Measurements from ENCODE around the gene KIAA1549. TPM values are rescaled to one million over a fixed set of nuclear protein-coding genes. Genes with fewer than 3 reads are reported as not detected.

Gene KIAA1549
- total and polyA plus RNA-seq, 2 of the 8 experiments (the other 6 are each of a cell fraction or from before 2014, with no cell fraction given): 6.5 to 17.3 TPM

- no peak overlapping the region for H3K4me3 ChIP-seq (ENCODE audit: extremely low read depth in 1 of 4, insufficient read depth in 2 of 4, low read depth in 3 of 4, low read length in 4 of 4)
- TF ChIP-seq BCL11A (IDR thresholded peaks at IDR 0.05; ENCODE audit: low read depth in 2 of 2, low read length in 2 of 2): no peak
- no peak for TF ChIP-seq SIN3A (conservative IDR thresholded peaks at IDR 0.05 in 1 of 2, IDR thresholded peaks at IDR 0.05 in 1 of 2; ENCODE audit: low read depth in 1 of 2, low read length in 2 of 2)
- TF ChIP-seq SIRT6 (IDR thresholded peaks at IDR 0.05; ENCODE audit: low read length): no peak
- no peak for TF ChIP-seq MAFK (IDR thresholded peaks at IDR 0.05; ENCODE audit: low read depth, low read length)
- no peak for TF ChIP-seq SP2 (IDR thresholded peaks at IDR 0.05; ENCODE audit: low read length)
- no peak overlapping the region for H3K4me2 ChIP-seq (ENCODE audit: insufficient read depth in 1 of 2, low read depth in 2 of 2, low read length in 2 of 2)
- peaks cover 0 to 3% of the 10 kb centered on the region in 2 experiments; a peak in 2 of 4 replicates for H3K9me3 ChIP-seq (ENCODE audit: insufficient read depth in 2 of 2, low read depth in 1 of 2, low read length in 1 of 2)
- no peak overlapping the region for H2BK20ac ChIP-seq (ENCODE audit: low read length)
- no peak overlapping the region for H4K91ac ChIP-seq (replicated peaks; ENCODE audit: insufficient read length, low read length)
- no peaks in the 10 kb centered on the region for H3K79me1 ChIP-seq (ENCODE audit: low read depth, low read length)
- no peak overlapping the region for H2BK15ac ChIP-seq (ENCODE audit: low read length)
- 93% methylated on average over 5 of the region's 5 CpGs; no CpG with 5 or more reads in 1 of the 2 experiments for WGBS, 2 experiments (ENCODE audit: extremely low coverage in 1 of 2, insufficient coverage in 1 of 2, insufficient read length in 1 of 2, insufficient replicate concordance in 2 of 2, low coverage in 1 of 2, low lambda C conversion rate in 2 of 2, missing lambda C conversion rate in 1 of 2)
- no peak overlapping the region for H3K4ac ChIP-seq (replicated peaks; ENCODE audit: insufficient read length, low read depth, low read length)
- peaks cover 0 to 2% of the 10 kb centered on the region in 2 experiments for H4K20me1 ChIP-seq (replicated peaks in 1 of 2; ENCODE audit: control insufficient read depth in 1 of 2, insufficient read depth in 2 of 2, low read length in 2 of 2)
- ChIA-PET POLR2A (ENCODE audit: partially characterized antibody) (interaction anchor here (1.3 kb wide), 1 partner anchor 12 kb away, joined by 3 read pairs; no protein-coding TSS in a partner anchor), CTCF (ENCODE audit: partially characterized antibody) (interaction anchor here (0.7 to 2.3 kb wide), 6 partner anchors 8 to 168 kb away, joined by 3 to 14 read pairs (median 5); partner anchors contain the start of gene KIAA1549)
- H3K27me3 ChIP-seq (replicated peaks in 1 of 4; ENCODE audit: control insufficient read depth in 3 of 4, extremely low read depth in 1 of 4, insufficient read depth in 3 of 4, low read length in 3 of 4): no peaks in the 10 kb centered on the region
- H2BK12ac ChIP-seq (ENCODE audit: low read depth, low read length): no peak overlapping the region
- H3K23me2 ChIP-seq (ENCODE audit: low read depth, low read length): no peaks in the 10 kb centered on the region
- no peak overlapping the region for H2AFZ ChIP-seq (ENCODE audit: low read length)
- no peak overlapping the region for H3K56ac ChIP-seq (replicated peaks; ENCODE audit: insufficient read length, low read depth, low read length)
- no peak for DNase-seq (ENCODE audit: low read depth in 1 of 2, low spot score in 2 of 2)
- no peak overlapping the region for H4K5ac ChIP-seq (ENCODE audit: insufficient read length, low read depth, low read length)
- H3K14ac ChIP-seq (ENCODE audit: insufficient read length): no peak overlapping the region
- no peak overlapping the region for H3K18ac ChIP-seq (ENCODE audit: extremely low read depth, low read length)
- H3K36me3 ChIP-seq (ENCODE audit: control insufficient read depth in 2 of 4, insufficient read depth in 4 of 4, low read length in 3 of 4): peaks cover 0 to 27% (median 8%) of the 10 kb centered on the region in 4 experiments; a peak in 4 of 8 replicates
- H2BK5ac ChIP-seq (ENCODE audit: low read depth, low read length): no peak overlapping the region
- no peak overlapping the region for H3K9ac ChIP-seq (replicated peaks in 1 of 4; ENCODE audit: extremely low read depth in 1 of 4, low read depth in 3 of 4, low read length in 3 of 4)
- no peak overlapping the region for H4K8ac ChIP-seq (ENCODE audit: extremely low read depth, insufficient read depth, low read length)
- no peak for FAIRE-seq
- H3K23ac ChIP-seq (ENCODE audit: insufficient read length): no peak overlapping the region
- H3K4me1 ChIP-seq (replicated peaks in 1 of 4; ENCODE audit: control insufficient read depth in 3 of 4, insufficient read depth in 4 of 4, low read length in 3 of 4): no peaks in the 10 kb centered on the region
- no peak overlapping the region for H2BK120ac ChIP-seq (replicated peaks; ENCODE audit: low read depth, low read length)
- H3K79me2 ChIP-seq (ENCODE audit: control insufficient read depth in 1 of 2, insufficient read depth in 2 of 2, low read length in 2 of 2): no peaks in the 10 kb centered on the region
- H3K27ac ChIP-seq (ENCODE audit: low read depth, low read length): no peak overlapping the region
- no peak overlapping the region for H2AK5ac ChIP-seq (ENCODE audit: low read depth, low read length)
Measured at GRCh38 chr7:138907201-138907847, 73.9 kb downstream of the KIAA1549 start.

Data from H1 (cell line).